H9 (cell line): ENCODE data around the gene RBM23. TPM values are rescaled to one million over a fixed set of nuclear protein-coding genes. Genes with fewer than 3 reads are reported as not detected.

Source experiments
- DNase-seq: peaks from one replicate; pipeline ENCODE4 v3.0.0-alpha.2; 2017
- H2AFZ ChIP-seq: one replicate; pipeline ENCODE4 v1.6.1; 2013; ENCODE audit warnings: mild to moderate bottlenecking, low read length, control low read depth, moderate library complexity
- H2AK5ac ChIP-seq: 2 replicates; pipeline ENCODE4 v1.6.1; 2013; ENCODE audit warnings: low read length, control low read depth, mixed read lengths; ENCODE audit not compliant: insufficient read length
- H2BK120ac ChIP-seq: one replicate; pipeline ENCODE4 v1.6.1; 2013; ENCODE audit warnings: low read depth, mild to moderate bottlenecking, low read length, control low read depth, inconsistent platforms; ENCODE audit not compliant: poor library complexity, severe bottlenecking
- H2BK12ac ChIP-seq: 2 replicates; pipeline ENCODE4 v1.6.1; 2013; ENCODE audit warnings: low read length, control low read depth, mixed read lengths, low read depth; ENCODE audit not compliant: insufficient read length
- H2BK15ac ChIP-seq: 2 replicates; pipeline ENCODE4 v1.6.1; 2013; ENCODE audit warnings: low read depth, low read length, control low read depth
- H2BK20ac ChIP-seq: one replicate; pipeline ENCODE4 v1.6.1; 2013; ENCODE audit warnings: low read depth, mild to moderate bottlenecking, low read length, control low read depth, inconsistent platforms; ENCODE audit not compliant: poor library complexity, severe bottlenecking
- H2BK5ac ChIP-seq: 2 replicates; pipeline ENCODE4 v1.6.1; 2013; ENCODE audit warnings: low read length, control low read depth, mixed read lengths; ENCODE audit not compliant: insufficient read length
- H3K14ac ChIP-seq: 2 replicates; pipeline ENCODE4 v1.6.1; 2013; ENCODE audit warnings: low read length, control low read depth; ENCODE audit not compliant: insufficient read depth
- H3K18ac ChIP-seq: 2 replicates; pipeline ENCODE4 v1.6.1; 2013; ENCODE audit warnings: low read depth, mild to moderate bottlenecking, mixed read lengths, low read length, control low read depth; ENCODE audit not compliant: insufficient read length
- H3K23ac ChIP-seq: 2 replicates; pipeline ENCODE4 v1.6.1; 2013; ENCODE audit warnings: low read length, control low read depth, mixed read lengths, low read depth; ENCODE audit not compliant: insufficient read length
- H3K23me2 ChIP-seq: 2 replicates; pipeline ENCODE4 v1.6.1; 2013; ENCODE audit warnings: low read depth, mild to moderate bottlenecking, mixed read lengths, low read length, control low read depth; ENCODE audit not compliant: insufficient read length, poor library complexity, severe bottlenecking
- H3K27ac ChIP-seq: 2 replicates; pipeline ENCODE4 v1.5.1; 2013; ENCODE audit warnings: low read length, control low read depth, mixed read lengths, low read depth; ENCODE audit not compliant: insufficient read length
- H3K27me3 ChIP-seq: 2 replicates; pipeline ENCODE4 v1.6.1; 2013; ENCODE audit warnings: low read length, control low read depth, inconsistent platforms; ENCODE audit not compliant: insufficient read depth
- H3K4ac ChIP-seq: 2 replicates; pipeline ENCODE4 v1.6.1; 2013; ENCODE audit warnings: low read depth, mild to moderate bottlenecking, control low read depth, inconsistent platforms, low read length, moderate library complexity
- H3K4me1 ChIP-seq: 2 replicates; pipeline ENCODE4 v1.6.1; 2013; ENCODE audit warnings: low read length, control low read depth, inconsistent platforms; ENCODE audit not compliant: insufficient read depth
- H3K4me2 ChIP-seq: 2 replicates; pipeline ENCODE4 v1.6.1; 2013; ENCODE audit warnings: low read length, control low read depth, mixed read lengths; ENCODE audit not compliant: insufficient read length, insufficient read depth
- H3K56ac ChIP-seq: 2 replicates; pipeline ENCODE4 v1.6.1; 2013; ENCODE audit warnings: low read depth, mild to moderate bottlenecking, mixed read lengths, low read length, control low read depth; ENCODE audit not compliant: insufficient read length
- H3K79me1 ChIP-seq: 2 replicates; pipeline ENCODE4 v1.6.1; 2013; ENCODE audit warnings: low read depth, mild to moderate bottlenecking, moderate library complexity, low read length, control low read depth, inconsistent platforms; ENCODE audit not compliant: insufficient read depth, poor library complexity, severe bottlenecking
- H3K79me2 ChIP-seq: 2 replicates; pipeline ENCODE4 v1.6.1; 2013; ENCODE audit warnings: low read length, control low read depth, inconsistent platforms; ENCODE audit not compliant: insufficient read depth
- H3K9ac ChIP-seq: 2 replicates; pipeline ENCODE4 v1.6.1; 2013; ENCODE audit warnings: low read length, control low read depth, mixed read lengths; ENCODE audit not compliant: insufficient read length; ENCODE audit errors: extremely low read depth
- H3K9me3 ChIP-seq: one replicate; pipeline ENCODE4 v1.6.1; 2013; ENCODE audit warnings: low read depth, low read length, inconsistent platforms; ENCODE audit not compliant: control insufficient read depth
- H3T11ph ChIP-seq: one replicate; pipeline ENCODE4 v1.6.1; 2013; ENCODE audit warnings: mild to moderate bottlenecking, low read length, control low read depth, inconsistent platforms
- H4K20me1 ChIP-seq: one replicate; pipeline ENCODE4 v1.6.1; 2013; ENCODE audit not compliant: control insufficient read depth, insufficient read length, insufficient read depth
- H4K5ac ChIP-seq: 2 replicates; pipeline ENCODE4 v1.6.1; 2013; ENCODE audit warnings: low read depth, mild to moderate bottlenecking, mixed read lengths, low read length, control low read depth; ENCODE audit not compliant: insufficient read length
- H4K8ac ChIP-seq: replicated peaks from 2 replicates; pipeline ENCODE4 v1.6.1; 2013; ENCODE audit warnings: low read length, control low read depth, mixed read lengths, low read depth; ENCODE audit not compliant: insufficient read length
- H4K91ac ChIP-seq: 2 replicates; pipeline ENCODE4 v1.6.1; 2013; ENCODE audit warnings: low read depth, mild to moderate bottlenecking, moderate library complexity, mixed read lengths, low read length, control low read depth; ENCODE audit not compliant: insufficient read length
- H3K27ac Mint-ChIP-seq, 3 experiments: 2 replicates in 2 of 3; 3 replicates in 1 of 3; pipeline ENCODE4 v1.8.0; 2020 to 2021; ENCODE audit warnings: mixed read lengths in 3 of 3, mild to moderate bottlenecking in 1 of 3, moderate library complexity in 1 of 3
- H3K27me3 Mint-ChIP-seq: 2 replicates; pipeline ENCODE4 v1.8.0; 2021; ENCODE audit warnings: low read depth, mild to moderate bottlenecking, moderate library complexity, mixed read lengths
- H3K36me3 Mint-ChIP-seq, 3 experiments: 2 replicates in 2 of 3; 3 replicates in 1 of 3; pipeline ENCODE4 v1.8.0; 2020 to 2021; ENCODE audit warnings: low read depth in 3 of 3, mixed read lengths in 3 of 3; ENCODE audit not compliant: insufficient read depth in 1 of 3
- H3K4me1 Mint-ChIP-seq, 2 experiments: 2 replicates each; pipeline ENCODE4 v1.8.0; 2020; ENCODE audit warnings: mixed read lengths in 2 of 2
- H3K4me3 Mint-ChIP-seq, 2 experiments: 2 replicates in 1 of 2; 3 replicates in 1 of 2; pipeline ENCODE4 v1.8.0; 2020 to 2021; ENCODE audit warnings: mild to moderate bottlenecking in 2 of 2, mixed read lengths in 2 of 2, moderate library complexity in 1 of 2
- H3K9me3 Mint-ChIP-seq, 2 experiments: 2 replicates in 1 of 2; 3 replicates in 1 of 2; pipeline ENCODE4 v1.8.0; 2020; ENCODE audit warnings: mild to moderate bottlenecking in 2 of 2, mixed read lengths in 2 of 2, moderate library complexity in 1 of 2
- CTCF ChIP-seq: fragments of 200-600 bp; sonication (generic); conservative IDR thresholded peaks from 3 replicates; pipeline ENCODE4 v1.8.0; 2021; ENCODE audit warnings: antibody characterized with exemption, mild to moderate bottlenecking
- WGBS: extraction: QIAGEN DNeasy Blood & Tissue Kit; methylation state at CpG from one replicate; pipeline ENCODE4 v1.1.7; 2013; ENCODE audit warnings: missing lambda C conversion rate, low lambda C conversion rate, mixed read lengths; ENCODE audit not compliant: insufficient read length; ENCODE audit errors: extremely low coverage; 5-methylcytosine and 5-hydroxymethylcytosine counted together
- total RNA-seq: library from RNA; stranded (reverse); gene quantifications from 2 replicates; pipeline ENCODE4 v1.2.1, GENCODE V29; 2021

The RBM23 gene
- total RNA-seq, 1 experiment from 2014 or later = 79.0 TPM

- H3K9ac ChIP-seq = no peak overlapping the region
- no peaks in the 10 kb centered on the region for H4K20me1 ChIP-seq
- Mint-ChIP-seq H3K4me1 (peaks cover 0 to 3% of the 10 kb centered on the region in 2 experiments; a peak in 1 of 4 replicates), H3K4me3 (no peak overlapping the region), H3K27me3 (no peaks in the 10 kb centered on the region), H3K36me3 (peaks cover 7 to 32% (median 23%) of the 10 kb centered on the region in 3 experiments; a peak in 6 of 7 replicates), H3K27ac (peak overlapping the region in 1 of 3 experiments; percentile 17; a peak in 1 of 7 replicates), H3K9me3 (no peaks in the 10 kb centered on the region)
- no peak for DNase-seq
- H4K91ac ChIP-seq = no peak overlapping the region
- no peaks in the 10 kb centered on the region for H3K23me2 ChIP-seq
- H4K5ac ChIP-seq = no peak overlapping the region
- H2BK15ac ChIP-seq = no peak overlapping the region
- H3K18ac ChIP-seq = no peak overlapping the region
- H2AFZ ChIP-seq = no peak overlapping the region
- no CpG with 5 or more reads among the region's 4 CpGs for WGBS
- no peak overlapping the region for H2BK5ac ChIP-seq
- no peak overlapping the region for H3K56ac ChIP-seq
- H3K9me3 ChIP-seq = no peaks in the 10 kb centered on the region
- no peaks in the 10 kb centered on the region for H3K79me1 ChIP-seq
- no peaks in the 10 kb centered on the region for H3K79me2 ChIP-seq
- H3K14ac ChIP-seq = no peak overlapping the region
- H2BK12ac ChIP-seq = no peak overlapping the region
- H2BK20ac ChIP-seq = no peak overlapping the region
- no peak for TF ChIP-seq CTCF
- no peak overlapping the region for H4K8ac ChIP-seq
- H3K4me2 ChIP-seq = no peak overlapping the region
- H3T11ph ChIP-seq = no peak overlapping the region
- H3K27me3 ChIP-seq = no peaks in the 10 kb centered on the region
- no peak overlapping the region for H2AK5ac ChIP-seq
- H3K23ac ChIP-seq = no peak overlapping the region
- no peak overlapping the region for H3K27ac ChIP-seq
- H3K4me1 ChIP-seq = no peaks in the 10 kb centered on the region
- no peak overlapping the region for H3K4ac ChIP-seq
- no peak overlapping the region for H2BK120ac ChIP-seq
Measured at GRCh38 chr14:22939684-22940083, 20.7 kb upstream of the RBM23 start.
